Stimulated activated CD4-positive, alpha-beta T cell treated with anti-CD3 and anti-CD28 coated beads, TNF-alpha, amount 100 ng/mL, for 48 hours (primary cell): ENCODE results near the gene CTDSPL.

Experiments used
- DNase-seq, 3 donors: peaks; one replicate each; pipeline ENCODE4 v3.0.0-alpha.2; 2020; ENCODE audit warnings: low read depth in 3 of 3

The CTDSPL gene

GRCh38 chr3:37891227-37891626 is 29.5 kb downstream of the CTDSPL start:
- DNase-seq: no peak

GRCh38 chr3:37892927-37893600 is 31.4 kb downstream of the CTDSPL start:
- no peak for DNase-seq

DNA sequence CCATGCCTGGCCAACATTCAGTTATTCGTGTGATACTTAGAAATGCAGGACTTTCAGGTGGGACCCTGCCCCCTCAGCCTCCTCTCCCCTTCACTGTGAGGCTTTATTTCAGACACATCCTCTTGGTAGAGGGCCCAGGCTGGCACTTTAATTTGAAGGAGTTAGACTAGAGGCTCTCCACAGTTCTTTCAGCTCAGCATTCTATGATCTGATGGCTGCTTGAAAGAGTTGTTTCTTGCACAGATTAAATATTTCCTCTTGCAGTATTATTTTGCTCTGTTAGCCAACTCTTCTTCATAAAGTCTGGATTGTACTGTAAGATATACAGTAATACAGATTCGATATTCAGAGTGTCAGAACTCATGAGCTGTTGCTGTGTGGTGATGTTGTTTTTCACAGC is 35.1 kb downstream of the CTDSPL start:
- no peak for DNase-seq

DNA sequence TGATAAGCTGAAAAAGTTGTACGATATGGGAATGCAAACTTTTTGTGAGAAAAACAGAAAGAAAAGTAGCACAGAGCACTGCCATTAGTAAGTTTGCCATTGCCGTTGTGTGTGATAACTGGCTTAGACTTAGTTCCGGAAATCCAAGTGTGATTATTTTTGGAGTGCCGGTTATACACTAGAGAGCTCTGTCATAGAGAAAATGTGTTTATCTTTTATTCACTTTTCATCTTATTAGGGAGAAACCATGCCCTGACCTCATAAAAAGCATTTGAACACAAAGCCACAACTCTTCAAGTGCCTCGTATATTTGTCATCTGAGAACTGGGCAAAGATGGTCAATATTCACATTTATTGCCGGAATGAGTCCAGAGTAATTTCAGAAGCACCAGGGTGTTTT is 36.1 kb downstream of the CTDSPL start:
- DNase-seq: no peak

DNA sequence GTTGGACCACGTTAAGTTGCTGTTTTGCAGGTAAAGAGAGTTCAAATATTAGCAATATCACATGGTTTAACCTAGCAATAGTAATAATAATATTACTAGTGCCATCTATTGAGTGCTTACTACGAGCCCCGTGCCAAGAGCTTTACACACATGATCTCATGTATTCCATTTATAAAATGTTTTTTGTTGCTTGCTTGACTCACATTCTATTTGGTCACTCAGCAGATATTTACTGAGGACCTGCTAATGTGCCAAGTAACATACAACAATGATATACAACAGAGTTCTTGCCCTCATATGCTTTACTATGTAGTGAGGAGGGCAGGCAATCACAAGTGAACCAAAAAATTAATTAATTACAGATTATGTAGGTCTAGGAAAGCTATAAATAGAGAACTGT is 36.7 kb downstream of the CTDSPL start:
- no peak for DNase-seq

- no peak for DNase-seq
Measured at GRCh38 chr3:37899101-37899707, 37.5 kb downstream of the CTDSPL start.

DNA sequence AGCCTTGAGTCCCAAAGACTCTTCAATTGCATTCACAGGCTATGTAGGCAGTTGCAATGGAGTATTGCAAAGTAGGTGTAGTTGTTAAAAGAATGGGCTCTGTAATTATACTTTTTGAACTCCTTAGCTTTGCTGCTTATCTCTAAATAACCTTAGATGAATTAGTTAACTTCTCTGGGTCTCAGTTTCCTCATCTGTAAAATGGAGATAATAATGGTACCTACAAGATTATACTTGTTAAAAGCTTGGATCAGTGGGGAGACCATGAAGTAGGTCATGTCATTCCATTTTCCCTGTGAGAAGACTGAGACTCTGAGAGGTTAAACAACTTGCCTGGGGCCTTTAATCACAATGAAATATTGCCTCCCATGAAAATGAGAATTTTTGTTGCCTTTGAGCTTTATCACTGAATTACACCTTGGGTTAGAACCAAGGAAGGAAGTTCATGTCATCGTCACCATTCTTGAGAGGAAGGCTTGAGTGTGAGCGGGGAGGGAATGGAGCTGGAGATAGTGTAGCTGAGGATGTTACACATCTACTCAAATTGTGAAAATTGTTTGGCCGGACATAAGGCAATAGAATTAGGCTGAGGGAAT is 38.1 kb downstream of the CTDSPL start:
- DNase-seq: no peak

- DNase-seq: no peak
Measured at GRCh38 chr3:37901721-37902120, 40.0 kb downstream of the CTDSPL start.

DNA sequence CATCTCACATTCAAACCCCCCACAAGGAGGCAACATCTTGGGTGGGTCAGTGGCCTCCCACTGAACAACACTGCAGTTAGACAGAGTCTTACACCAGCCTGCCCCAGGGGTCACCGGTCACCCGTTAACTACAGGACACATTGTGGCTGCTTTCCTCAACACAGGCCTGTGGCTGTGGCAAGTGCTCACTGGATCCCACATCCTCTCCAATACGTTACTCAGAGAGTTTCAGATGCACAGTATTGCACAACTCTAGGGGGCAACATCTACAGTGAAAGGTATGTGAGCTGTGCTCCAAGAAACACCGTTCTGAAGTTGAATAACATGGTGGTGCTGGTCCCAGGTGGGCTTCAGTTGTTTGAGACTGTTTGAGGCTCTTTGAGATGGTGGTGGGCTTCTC is 41.0 kb downstream of the CTDSPL start:
- no peak for DNase-seq

GRCh38 chr3:37903320-37903719 is 41.6 kb downstream of the CTDSPL start:
- DNase-seq: no peak

GRCh38 chr3:37903734-37904133 is 42.1 kb downstream of the CTDSPL start:
- DNase-seq: no peak

GRCh38 chr3:37904601-37905000 is 42.9 kb downstream of the CTDSPL start:
- no peak for DNase-seq

- no peak for DNase-seq
Measured at GRCh38 chr3:37905346-37905745, 43.7 kb downstream of the CTDSPL start.

- no peak for DNase-seq
Measured at GRCh38 chr3:37905987-37906674, 44.5 kb downstream of the CTDSPL start.

- no peak for DNase-seq
Measured at GRCh38 chr3:37906734-37907282, 45.1 kb downstream of the CTDSPL start.

DNA sequence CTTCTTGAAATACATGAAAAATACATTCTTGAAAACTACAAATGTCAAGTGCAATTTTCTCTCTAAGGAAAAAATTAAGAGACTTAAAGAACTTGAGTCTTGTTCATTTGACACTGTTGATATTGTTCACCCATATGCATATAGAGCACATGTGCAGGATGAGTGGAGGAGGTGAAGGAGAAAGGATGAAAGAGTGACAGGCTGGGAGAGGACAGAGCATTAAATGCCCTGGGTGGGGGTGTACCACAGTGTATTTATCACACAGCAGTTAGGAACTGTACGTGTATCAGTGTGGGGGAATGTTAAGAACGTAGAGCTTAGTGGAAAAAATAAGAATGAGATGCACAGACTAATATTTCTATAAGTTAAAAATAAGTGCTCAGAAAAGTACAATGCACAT is 45.7 kb downstream of the CTDSPL start:
- no peak for DNase-seq

DNA sequence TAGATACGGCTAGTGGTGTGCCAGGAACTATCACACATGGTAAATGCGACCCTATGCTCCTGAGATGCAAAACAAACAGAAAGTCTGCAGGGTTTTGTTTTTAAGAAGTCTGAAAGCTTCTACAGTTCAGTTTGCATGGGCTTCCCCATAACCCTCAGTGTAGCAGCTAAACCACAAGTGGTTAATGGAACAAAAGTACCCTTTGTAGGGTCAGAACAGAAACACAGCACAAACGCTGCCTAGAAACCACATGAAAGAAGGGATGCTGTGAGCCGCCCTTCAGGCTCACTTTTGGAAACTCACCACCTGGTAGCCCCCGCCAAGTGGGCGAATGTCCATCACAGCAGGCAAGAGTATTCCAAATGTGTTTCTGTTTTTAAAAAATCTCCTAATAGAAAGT is 46.2 kb downstream of the CTDSPL start:
- no peak for DNase-seq

- no peak for DNase-seq
Measured at GRCh38 chr3:37909067-37909911, 47.6 kb downstream of the CTDSPL start.

DNA sequence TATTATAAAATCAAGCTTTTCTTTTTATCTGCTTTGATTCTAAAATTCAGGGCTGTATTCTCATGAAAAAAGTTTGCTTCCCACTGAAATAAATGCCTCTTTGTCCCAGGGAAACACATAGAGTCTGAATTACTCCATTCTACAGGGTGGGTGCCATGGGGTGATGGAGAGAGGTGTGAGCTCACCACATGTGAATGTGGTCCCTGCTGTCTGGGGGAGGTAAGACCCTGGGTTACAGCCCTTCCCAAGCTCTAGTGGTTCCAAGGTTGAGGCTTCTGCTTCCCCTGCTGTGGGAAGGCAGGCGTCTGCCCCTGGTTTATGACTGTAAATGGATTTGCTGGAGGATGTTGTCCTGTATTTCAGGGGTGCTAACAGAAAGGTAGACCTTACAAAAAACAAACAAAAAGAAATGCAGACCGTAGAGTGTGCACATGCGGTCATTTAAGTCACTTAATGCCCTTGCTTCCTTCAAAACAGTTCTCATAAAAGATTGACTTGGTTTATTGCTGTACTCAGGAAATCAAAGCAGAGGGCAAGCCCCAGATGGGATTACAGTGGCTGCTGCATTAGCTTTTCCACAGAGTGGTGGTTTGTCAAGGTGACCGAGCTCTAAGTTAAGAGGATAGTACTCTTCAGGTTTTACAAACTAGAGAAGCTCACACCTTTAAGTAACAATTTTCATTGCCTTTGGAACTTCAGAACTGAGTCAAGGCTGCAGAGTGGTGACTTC is 49.2 kb downstream of the CTDSPL start:
- no peak for DNase-seq

- no peak for DNase-seq
Measured at GRCh38 chr3:37912052-37912733, 50.5 kb downstream of the CTDSPL start.
